HG03378 (cell line): ENCODE measurements around the gene CACNA2D3.
"Not testable (repeated sequence)": the region's sequence is repeated elsewhere in the genome, so short reads cannot be mapped to it uniquely, and the experiment has no call there.

Source experiments
- ATAC-seq: cut with Tn5 transposase; IDR thresholded peaks from one replicate; pipeline ENCODE4 v1.9.1; 2021; ENCODE audit warnings: mild to moderate bottlenecking, moderate library complexity; ENCODE audit not compliant: unreplicated experiment

CACNA2D3 gene

GRCh38 chr3:54434756-54435155, 312.4 kb downstream of the CACNA2D3 start:
- no peak for ATAC-seq

DNA sequence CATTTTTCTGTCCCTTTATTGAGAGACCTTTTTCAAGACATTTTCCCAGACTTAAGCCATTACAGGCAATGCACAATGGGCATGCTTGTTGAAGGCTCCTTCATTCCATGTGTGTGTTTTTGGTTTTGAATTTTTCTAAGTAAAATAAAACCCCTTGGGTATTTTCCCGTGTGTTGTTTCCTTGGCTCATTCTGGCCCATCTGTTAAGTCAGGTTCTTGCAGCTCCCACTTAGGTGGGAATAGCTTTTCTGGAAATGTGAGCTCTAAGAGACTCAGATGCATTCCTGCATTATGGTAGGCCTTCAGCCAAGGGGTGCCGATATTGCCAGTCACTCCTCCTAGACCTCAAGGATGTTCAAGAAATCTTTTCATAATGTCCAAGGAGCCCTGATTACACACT, 314.9 kb downstream of the CACNA2D3 start:
- no peak for ATAC-seq

DNA sequence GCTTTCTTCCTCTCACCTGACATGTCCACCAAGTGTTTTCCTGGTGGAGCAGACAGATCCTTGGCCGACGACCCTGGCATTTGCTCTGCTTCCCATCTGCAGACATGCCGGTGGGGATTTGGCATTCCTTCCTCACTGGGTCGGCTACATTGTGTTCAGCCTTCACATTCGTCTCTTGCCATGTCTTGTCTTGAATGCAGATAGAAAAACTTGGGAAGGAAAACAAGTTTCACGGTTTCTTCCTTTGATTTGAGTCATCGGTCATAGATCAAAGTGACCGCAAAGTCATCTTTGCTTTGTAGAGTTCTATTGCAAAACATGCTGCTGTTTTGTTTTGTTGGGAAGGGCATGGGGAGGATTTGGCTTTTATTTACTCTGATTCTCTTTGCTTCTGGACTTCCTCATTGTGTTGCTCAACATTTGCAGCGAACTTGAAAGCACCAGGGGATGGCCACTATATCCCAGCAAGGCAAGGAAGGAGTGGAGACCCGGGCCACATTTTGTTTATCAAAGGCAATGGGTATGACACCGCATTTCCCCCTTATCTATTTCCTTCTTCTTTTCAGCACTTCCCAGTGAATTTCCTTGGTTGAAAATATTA, 321.3 kb downstream of the CACNA2D3 start:
- no peak for ATAC-seq

DNA sequence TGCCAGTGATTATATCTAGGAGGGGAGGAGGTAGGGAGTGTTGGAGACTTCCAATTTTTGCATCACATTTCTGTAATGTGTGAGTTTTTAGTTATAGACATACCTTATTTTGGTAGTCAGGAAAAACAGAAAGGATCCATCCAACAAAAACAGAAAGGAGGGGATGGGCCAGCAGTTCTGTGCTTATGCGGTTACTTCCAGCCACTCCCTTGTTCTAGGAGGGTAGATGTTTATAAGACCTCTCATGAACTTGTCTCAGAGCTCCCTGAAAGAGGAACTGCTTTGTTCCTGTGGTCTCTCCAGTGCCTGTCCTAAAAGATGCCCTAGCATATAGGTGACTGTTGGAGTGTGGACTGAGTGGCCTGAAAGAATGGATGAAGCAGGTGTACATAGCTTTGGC, 323.3 kb downstream of the CACNA2D3 start:
- no peak for ATAC-seq

- no peak for ATAC-seq
Observed at GRCh38 chr3:54447427-54447826, 325.1 kb downstream of the CACNA2D3 start.

DNA sequence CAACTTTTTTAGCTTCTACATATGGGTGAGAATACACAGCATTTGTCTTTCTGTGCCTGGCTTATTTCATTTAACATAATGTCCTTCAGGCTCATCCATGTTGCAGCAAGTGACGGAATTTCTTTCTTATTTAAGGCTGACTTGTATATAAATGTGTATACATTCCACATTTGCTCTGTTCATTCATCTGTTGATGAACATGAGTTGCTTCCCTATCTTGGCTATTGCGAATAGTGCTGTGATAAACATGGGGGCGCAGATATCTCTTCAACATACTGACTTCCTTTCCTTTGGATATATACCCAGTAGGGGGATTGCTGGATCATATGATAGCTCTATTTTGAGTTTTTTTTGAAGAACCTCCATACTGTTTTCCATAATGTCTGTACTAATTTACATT, 332.5 kb downstream of the CACNA2D3 start:
- no peak for ATAC-seq

- no peak for ATAC-seq
Observed at GRCh38 chr3:54458357-54458756, 336.0 kb downstream of the CACNA2D3 start.

DNA sequence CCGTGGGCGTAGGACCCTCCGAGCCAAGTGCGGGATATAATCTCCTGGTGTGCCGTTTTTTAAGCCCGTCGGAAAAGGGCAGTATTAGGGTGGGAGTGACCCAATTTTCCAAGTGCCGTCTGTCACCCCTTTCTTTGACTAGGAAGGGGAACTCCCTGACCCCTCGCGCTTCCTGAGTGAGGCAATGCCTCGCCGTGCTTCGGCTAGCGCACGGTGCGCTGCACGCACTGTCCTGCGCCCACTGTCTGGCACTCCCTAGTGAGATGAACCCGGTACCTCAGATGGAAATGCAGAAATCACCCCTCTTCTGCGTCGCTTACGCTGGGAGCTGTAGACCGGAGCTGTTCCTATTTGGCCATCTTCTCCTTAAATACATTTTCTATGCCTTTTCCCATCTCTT, 342.2 kb downstream of the CACNA2D3 start:
- not testable (repeated sequence) for ATAC-seq

- no peak for ATAC-seq
Observed at GRCh38 chr3:54476891-54477290, 354.5 kb downstream of the CACNA2D3 start.

GRCh38 chr3:54481606-54482365, 359.4 kb downstream of the CACNA2D3 start:
- ATAC-seq, result no peak

GRCh38 chr3:54484334-54484733, 362.0 kb downstream of the CACNA2D3 start:
- ATAC-seq, result no peak

GRCh38 chr3:54486317-54486716, 364.0 kb downstream of the CACNA2D3 start:
- no peak for ATAC-seq

GRCh38 chr3:54488297-54488696, 365.9 kb downstream of the CACNA2D3 start:
- no peak for ATAC-seq

DNA sequence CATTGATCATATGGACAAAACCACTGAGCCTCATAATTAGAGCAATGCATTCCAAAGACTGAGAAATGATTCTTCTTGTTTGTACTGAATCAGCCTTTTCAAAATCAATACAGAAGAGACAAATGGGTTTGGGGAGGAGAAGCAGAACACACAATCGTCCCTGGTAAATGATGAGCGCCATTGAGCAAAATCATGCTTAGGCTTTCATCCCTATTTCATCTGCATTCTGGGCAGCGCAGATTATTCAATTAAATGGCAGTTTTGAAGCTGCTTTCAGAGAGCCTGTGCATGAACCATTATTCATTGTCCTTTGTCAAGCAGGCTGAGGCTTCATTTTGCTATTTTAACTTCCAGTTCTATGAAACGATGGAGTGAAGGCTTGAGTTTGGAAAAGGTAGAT, 371.9 kb downstream of the CACNA2D3 start:
- ATAC-seq, result no peak

- ATAC-seq, result no peak
Observed at GRCh38 chr3:54506603-54507002, 384.3 kb downstream of the CACNA2D3 start.

DNA sequence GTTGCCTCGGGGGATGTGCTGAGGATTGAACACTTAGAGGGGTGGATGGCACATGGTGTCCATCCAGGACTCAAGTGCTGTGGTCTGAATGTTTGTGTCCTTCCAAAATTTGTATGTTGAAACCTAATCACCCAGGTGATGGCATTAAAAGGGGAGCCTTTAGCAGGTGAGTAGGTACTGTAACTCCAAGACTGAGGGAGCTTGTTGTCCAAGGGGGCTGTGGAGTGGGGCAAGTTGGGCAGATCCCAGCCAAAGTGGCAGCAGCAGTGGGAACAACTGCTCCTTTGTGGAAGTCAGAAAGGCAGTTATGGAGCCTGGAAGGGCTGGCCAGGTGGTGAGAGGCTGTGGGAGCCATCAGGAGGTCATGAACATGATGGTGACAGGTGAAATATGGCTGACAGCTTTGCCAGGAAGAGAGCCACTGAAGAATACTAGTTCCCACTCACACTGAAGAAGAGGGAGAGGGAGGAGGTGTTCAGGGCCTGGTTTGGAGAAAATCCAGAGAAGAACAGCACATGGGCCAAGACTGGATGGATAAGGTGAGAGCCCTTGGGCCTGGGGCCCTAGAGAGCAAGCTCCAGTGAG, 385.6 kb downstream of the CACNA2D3 start:
- no peak for ATAC-seq

- ATAC-seq, result no peak
Observed at GRCh38 chr3:54510506-54510905, 388.2 kb downstream of the CACNA2D3 start.

- no peak for ATAC-seq
Observed at GRCh38 chr3:54511766-54512365, 389.5 kb downstream of the CACNA2D3 start.

DNA sequence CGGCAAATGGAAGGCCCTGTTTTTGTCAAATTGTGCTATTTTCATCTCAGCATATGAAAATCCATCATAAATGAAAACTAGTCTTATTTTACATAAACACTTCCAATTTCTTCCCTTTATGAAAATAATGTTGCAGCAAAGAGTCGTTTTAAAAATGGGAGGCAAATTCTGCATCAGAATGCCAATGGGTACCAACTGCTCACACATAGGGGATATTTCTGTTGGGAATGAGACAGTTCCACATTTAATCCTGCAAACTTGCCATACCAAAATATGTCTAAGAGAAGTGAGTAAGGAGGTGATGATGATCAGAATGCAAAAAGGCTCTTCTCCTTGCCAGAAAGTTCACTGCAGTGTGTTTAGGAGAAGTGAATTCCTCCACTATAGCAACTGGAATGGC, 391.7 kb downstream of the CACNA2D3 start:
- no peak for ATAC-seq

GRCh38 chr3:54514416-54514815, 392.1 kb downstream of the CACNA2D3 start:
- ATAC-seq, result no peak

GRCh38 chr3:54515441-54516213, 393.3 kb downstream of the CACNA2D3 start:
- ATAC-seq, result no peak
